Gastrocnemius medialis (tissue), 4 donors: Measurements from ENCODE around the gene RPS10.

Experiments used
- CTCF ChIP-seq, 5 experiments: fragments of 450-650 bp in 3 of 5; fragments of 200-600 bp in 2 of 5; sonication (generic) in 2 of 5; IDR thresholded peaks in 4 of 5; conservative IDR thresholded peaks in 1 of 5; 1 replicate in 4 of 5; 2 replicates in 1 of 5; pipeline ENCODE4 v1.5.1; 2016 to 2019; ENCODE audit warnings: antibody characterized with exemption in 5 of 5, mild to moderate bottlenecking in 3 of 5, moderate library complexity in 3 of 5
- POLR2A ChIP-seq, 2 donors: fragments of 450-650 bp; IDR thresholded peaks; one replicate each; pipeline ENCODE4 v1.6.1; 2017; ENCODE audit warnings: antibody characterized with exemption in 2 of 2, mild to moderate bottlenecking in 2 of 2, moderate library complexity in 2 of 2

- TF ChIP-seq CTCF (IDR thresholded peaks at IDR 0.05 in 4 of 5, conservative IDR thresholded peaks at IDR 0.05 in 1 of 5): no peak
- no peak for TF ChIP-seq POLR2A (IDR thresholded peaks at IDR 0.05)
Measured at GRCh38 chr6:34412016-34412415, 13.9 kb downstream of the RPS10 start.
